Epithelial cell of proximal tubule (primary cell): ENCODE measurements around the gene TRPV4. TPM values are rescaled to one million over a fixed set of nuclear protein-coding genes. Genes with fewer than 3 reads are reported as not detected.

Source experiments
- DNase-seq: peaks from one replicate; pipeline ENCODE4 v3.0.0-alpha.2; 2011; ENCODE audit warnings: low read depth
- H3K4me3 ChIP-seq: 2 replicates; pipeline ENCODE4 v1.5.1; 2011; ENCODE audit warnings: low read depth, mild to moderate bottlenecking, low read length
- CTCF ChIP-seq: conservative IDR thresholded peaks from 2 replicates; pipeline ENCODE4 v1.5.1; 2012; ENCODE audit warnings: low read depth, mild to moderate bottlenecking, low read length
- total RNA-seq: library from RNA; depleted of rRNA; stranded (reverse); fragments of >200 nt; gene quantifications from 2 replicates; pipeline ENCODE4 v1.2.3, GENCODE V29; 2015

Gene TRPV4
- total RNA-seq, 1 donor from 2014 or later: 2.2 TPM

- no peak for TF ChIP-seq CTCF
- peak; percentile 22 for DNase-seq
- no peak overlapping the region for H3K4me3 ChIP-seq
Measured at GRCh38 chr12:109763201-109763841, 69.9 kb downstream of the TRPV4 start.

- H3K4me3 ChIP-seq: no peak overlapping the region
- TF ChIP-seq CTCF: no peak
- no peak for DNase-seq
Measured at GRCh38 chr12:109762673-109763191, 70.5 kb downstream of the TRPV4 start.

- no peak overlapping the region for H3K4me3 ChIP-seq
- no peak for TF ChIP-seq CTCF
- DNase-seq: no peak
Measured at GRCh38 chr12:109762071-109762672, 71.0 kb downstream of the TRPV4 start.

GRCh38 chr12:109760930-109761921 is 72.0 kb downstream of the TRPV4 start:
- TF ChIP-seq CTCF: no peak
- H3K4me3 ChIP-seq: no peak overlapping the region
- DNase-seq: no peak

GRCh38 chr12:109760031-109760929 is 72.9 kb downstream of the TRPV4 start:
- TF ChIP-seq CTCF: no peak
- H3K4me3 ChIP-seq: no peak overlapping the region
- DNase-seq: no peak

GRCh38 chr12:109759595-109759994 is 73.6 kb downstream of the TRPV4 start:
- no peak for TF ChIP-seq CTCF
- H3K4me3 ChIP-seq: no peak overlapping the region
- DNase-seq: no peak
